Mesenchymal stem cell (in vitro differentiated cells and primary cell): Measurements from ENCODE around the gene RNGTT.

Experiments
- DNase-seq: peaks from one replicate; pipeline ENCODE4 v3.0.0-alpha.2; 2013
- H2AFZ ChIP-seq: one replicate; pipeline ENCODE4 v1.6.1; 2013; ENCODE audit warnings: low read depth, mild to moderate bottlenecking, control low read depth, inconsistent platforms, low read length, moderate library complexity
- H2AK5ac ChIP-seq: 2 replicates; pipeline ENCODE4 v1.6.1; 2013; ENCODE audit warnings: low read length, moderate library complexity, mild to moderate bottlenecking, inconsistent platforms; ENCODE audit not compliant: severe bottlenecking
- H2BK120ac ChIP-seq: one replicate; pipeline ENCODE4 v1.6.1; 2013; ENCODE audit warnings: low read depth, mild to moderate bottlenecking, inconsistent platforms, low read length, moderate library complexity
- H2BK12ac ChIP-seq, 2 experiments: one replicate each; pipeline ENCODE4 v1.6.1; 2013; ENCODE audit warnings: inconsistent platforms in 2 of 2, low read length in 2 of 2, mild to moderate bottlenecking in 2 of 2, moderate library complexity in 2 of 2, control low read depth in 1 of 2
- H2BK15ac ChIP-seq: one replicate; pipeline ENCODE4 v1.6.1; 2013; ENCODE audit warnings: mild to moderate bottlenecking, low read depth, inconsistent platforms; ENCODE audit not compliant: poor library complexity, severe bottlenecking
- H2BK5ac ChIP-seq: 2 replicates; pipeline ENCODE4 v1.6.1; 2013; ENCODE audit warnings: low read depth, mild to moderate bottlenecking, low read length, control low read depth, inconsistent platforms; ENCODE audit not compliant: poor library complexity, severe bottlenecking
- H3K14ac ChIP-seq, 2 experiments: one replicate each; pipeline ENCODE4 v1.6.1; 2013; ENCODE audit warnings: inconsistent platforms in 2 of 2, low read length in 2 of 2, control low read depth in 1 of 2, mild to moderate bottlenecking in 1 of 2, moderate library complexity in 1 of 2
- H3K18ac ChIP-seq, 2 experiments: one replicate each; pipeline ENCODE4 v1.6.1; 2013; ENCODE audit warnings: inconsistent platforms in 2 of 2, low read length in 2 of 2, control low read depth in 1 of 2, low read depth in 1 of 2, mild to moderate bottlenecking in 1 of 2
- H3K23ac ChIP-seq, 2 experiments: one replicate each; pipeline ENCODE4 v1.6.1; 2013; ENCODE audit warnings: inconsistent platforms in 2 of 2, low read length in 2 of 2, mild to moderate bottlenecking in 2 of 2, moderate library complexity in 2 of 2, control low read depth in 1 of 2
- H3K27ac ChIP-seq: 2 replicates; pipeline ENCODE4 v1.5.1; 2013; ENCODE audit warnings: mild to moderate bottlenecking, moderate library complexity, low read length, control low read depth, inconsistent platforms; ENCODE audit not compliant: poor library complexity, severe bottlenecking
- H3K27me3 ChIP-seq, 2 experiments: 2 replicates each; pipeline versions ENCODE4 v1.6.1 to v1.7.0; 2013; ENCODE audit warnings: low read length in 2 of 2, mild to moderate bottlenecking in 2 of 2, moderate library complexity in 2 of 2, control low read depth in 1 of 2, inconsistent platforms in 1 of 2; ENCODE audit not compliant: control insufficient read depth in 1 of 2, insufficient read depth in 1 of 2
- H3K36me3 ChIP-seq, 2 experiments: 2 replicates each; pipeline versions ENCODE4 v1.6.1 to v1.7.0; 2013; ENCODE audit warnings: low read length in 2 of 2, control low read depth in 1 of 2, inconsistent platforms in 1 of 2, low read depth in 1 of 2, mild to moderate bottlenecking in 1 of 2; ENCODE audit not compliant: insufficient read depth in 2 of 2, control insufficient read depth in 1 of 2
- H3K4ac ChIP-seq, 2 experiments: one replicate each; pipeline ENCODE4 v1.6.1; 2013; ENCODE audit warnings: inconsistent platforms in 2 of 2, low read length in 2 of 2, mild to moderate bottlenecking in 2 of 2, moderate library complexity in 2 of 2, control low read depth in 1 of 2, low read depth in 1 of 2
- H3K4me1 ChIP-seq: 2 replicates; pipeline ENCODE4 v1.6.1; 2013; ENCODE audit warnings: low read depth, low read length, control low read depth; ENCODE audit not compliant: control insufficient read depth, insufficient read depth
- H3K4me2 ChIP-seq: 2 replicates; pipeline ENCODE4 v1.6.1; 2013; ENCODE audit warnings: low read length, mild to moderate bottlenecking, inconsistent platforms; ENCODE audit not compliant: poor library complexity, severe bottlenecking
- H3K4me3 ChIP-seq, 2 experiments: 2 replicates each; pipeline versions ENCODE4 v1.5.1 to v1.7.0; 2013; ENCODE audit warnings: low read length in 2 of 2, mild to moderate bottlenecking in 2 of 2, control low read depth in 1 of 2, low read depth in 1 of 2; ENCODE audit not compliant: insufficient read depth in 1 of 2
- H3K79me1 ChIP-seq: replicated peaks from 2 replicates; pipeline ENCODE4 v1.6.1; 2013; ENCODE audit warnings: mild to moderate bottlenecking, control low read depth, low read length, inconsistent platforms; ENCODE audit not compliant: poor library complexity, severe bottlenecking
- H3K9ac ChIP-seq: 2 replicates; pipeline ENCODE4 v1.7.0; 2013; ENCODE audit warnings: mild to moderate bottlenecking, low read length, moderate library complexity
- H3K9me3 ChIP-seq: 2 replicates; pipeline ENCODE4 v1.7.0; 2013; ENCODE audit warnings: mild to moderate bottlenecking, low read length; ENCODE audit not compliant: control insufficient read depth
- H4K8ac ChIP-seq: one replicate; pipeline ENCODE4 v1.6.1; 2013; ENCODE audit warnings: inconsistent platforms, mild to moderate bottlenecking, low read length, moderate library complexity
- H4K91ac ChIP-seq: one replicate; pipeline ENCODE4 v1.6.1; 2013; ENCODE audit warnings: mild to moderate bottlenecking, low read length, inconsistent platforms
- WGBS: methylation state at CpG from one replicate; pipeline ENCODE4 v1.1.7; 2013; ENCODE audit warnings: mixed read lengths; 5-methylcytosine and 5-hydroxymethylcytosine counted together

RNGTT gene

GRCh38 chr6:88843040-88843439 is 120.4 kb downstream of the RNGTT start:
- Histone ChIP-seq H3K23ac (no peak overlapping the region), H2BK15ac (no peak overlapping the region), H2BK5ac (no peak overlapping the region), H4K8ac (no peak overlapping the region), H3K4me2 (no peak overlapping the region), H2BK12ac (no peak overlapping the region), H3K27ac (peak overlapping the region; percentile 43), H3K27me3 (no peaks in the 10 kb centered on the region), H2BK120ac (no peak overlapping the region), H3K9me3 (no peaks in the 10 kb centered on the region), H2AFZ (no peak overlapping the region), H3K4me3 (no peak overlapping the region), H3K36me3 (peaks cover 0 to 3% of the 10 kb centered on the region in 2 experiments), H3K18ac (no peak overlapping the region), H2AK5ac (peak overlapping the region; percentile 83), H3K79me1 (peaks cover 4% of the 10 kb centered on the region), H3K14ac (no peak overlapping the region), H3K4me1 (peaks cover 9% of the 10 kb centered on the region), H3K4ac (no peak overlapping the region), H4K91ac (no peak overlapping the region), H3K9ac (peak overlapping the region; percentile 30)
- DNase-seq: no peak

GRCh38 chr6:88842320-88842719 is 121.1 kb downstream of the RNGTT start:
- Histone ChIP-seq H3K27ac (no peak overlapping the region), H3K36me3 (peaks cover 0 to 3% of the 10 kb centered on the region in 2 experiments), H2BK5ac (no peak overlapping the region), H2BK120ac (no peak overlapping the region), H3K9me3 (no peaks in the 10 kb centered on the region), H3K23ac (no peak overlapping the region), H2AFZ (no peak overlapping the region), H3K4me2 (no peak overlapping the region), H2AK5ac (no peak overlapping the region), H2BK15ac (no peak overlapping the region), H3K27me3 (no peaks in the 10 kb centered on the region), H3K18ac (no peak overlapping the region), H3K4ac (no peak overlapping the region), H2BK12ac (no peak overlapping the region), H3K4me1 (peaks cover 9% of the 10 kb centered on the region), H3K79me1 (peaks cover 4% of the 10 kb centered on the region), H3K14ac (no peak overlapping the region), H4K91ac (no peak overlapping the region), H4K8ac (no peak overlapping the region), H3K4me3 (no peak overlapping the region), H3K9ac (peak overlapping the region; percentile 30)
- no peak for DNase-seq

GRCh38 chr6:88840796-88841539 is 122.5 kb downstream of the RNGTT start:
- Histone ChIP-seq H3K23ac (no peak overlapping the region), H3K4me2 (no peak overlapping the region), H3K27ac (no peak overlapping the region), H3K4me3 (no peak overlapping the region), H2BK120ac (no peak overlapping the region), H3K14ac (no peak overlapping the region), H3K9ac (no peak overlapping the region), H2BK5ac (no peak overlapping the region), H3K4ac (no peak overlapping the region), H3K36me3 (peaks cover 4 to 6% of the 10 kb centered on the region in 2 experiments), H2BK15ac (no peak overlapping the region), H2AK5ac (no peak overlapping the region), H4K91ac (no peak overlapping the region), H3K4me1 (peaks cover 6% of the 10 kb centered on the region), H2AFZ (no peak overlapping the region), H3K18ac (no peak overlapping the region), H3K9me3 (peaks cover 8% of the 10 kb centered on the region), H3K79me1 (peaks cover 12% of the 10 kb centered on the region), H2BK12ac (no peak overlapping the region), H4K8ac (no peak overlapping the region), H3K27me3 (no peaks in the 10 kb centered on the region)
- no peak for DNase-seq
- 97% methylated on average over 1 of the region's 3 CpGs for WGBS

DNA sequence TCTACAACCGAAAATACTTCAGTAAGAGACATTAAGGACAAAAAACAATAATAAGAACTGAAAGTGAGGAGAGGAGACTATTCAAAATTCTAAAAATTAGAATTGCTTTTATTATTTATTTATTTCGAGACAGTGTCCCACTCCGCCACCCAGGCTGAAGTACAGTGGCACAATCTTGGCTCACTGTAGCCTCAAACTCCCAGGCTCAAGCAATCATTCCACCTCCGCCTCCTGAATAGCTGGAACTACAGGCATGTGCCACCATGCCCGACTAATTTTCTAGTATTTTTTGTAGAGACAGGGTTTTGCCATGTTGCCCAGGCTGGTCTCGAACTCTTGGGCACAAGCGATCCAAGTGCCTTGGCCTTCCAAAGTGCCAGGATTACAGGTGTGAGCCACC is 123.1 kb downstream of the RNGTT start:
- Histone ChIP-seq H2BK5ac (no peak overlapping the region), H3K79me1 (peaks cover 12% of the 10 kb centered on the region), H4K91ac (no peak overlapping the region), H2BK15ac (no peak overlapping the region), H3K27ac (no peak overlapping the region), H3K18ac (no peak overlapping the region), H2BK12ac (no peak overlapping the region), H3K23ac (no peak overlapping the region), H3K4me3 (no peak overlapping the region), H3K36me3 (peaks cover 4 to 6% of the 10 kb centered on the region in 2 experiments), H2AFZ (no peak overlapping the region), H3K4me2 (no peak overlapping the region), H3K4me1 (peaks cover 6% of the 10 kb centered on the region), H3K9ac (no peak overlapping the region), H3K14ac (no peak overlapping the region), H3K9me3 (peaks cover 13% of the 10 kb centered on the region), H3K4ac (no peak overlapping the region), H2BK120ac (no peak overlapping the region), H2AK5ac (no peak overlapping the region), H3K27me3 (no peaks in the 10 kb centered on the region), H4K8ac (no peak overlapping the region)
- WGBS: 98% methylated on average over 6 of the region's 7 CpGs
- no peak for DNase-seq
